BJ (cell line): ENCODE data around the gene COG5. TPM values are rescaled to one million over a fixed set of nuclear protein-coding genes. Genes with fewer than 3 reads are reported as not detected.

Source experiments
- CTCF ChIA-PET: fragments of 350-600 bp; formaldehyde crosslinking; extraction: SDS; loops from one replicate; lab custom pipeline; 2021; ENCODE audit warnings: antibody characterized with exemption, inconsistent platforms; lab: Yijun Ruan, JAX
- POLR2A ChIA-PET: fragments of 300-600 bp; sonication (Branson Sonifier 250); formaldehyde crosslinking; extraction: SDS; loops from one replicate; lab custom pipeline; 2021; ENCODE audit warnings: antibody characterized with exemption; lab: Charles Lee
- DNase-seq: peaks from one replicate; pipeline ENCODE4 v3.0.0-alpha.2; 2011; ENCODE audit warnings: low read depth
- H3K27me3 ChIP-seq: 2 replicates; pipeline ENCODE4 v1.6.0; 2011; ENCODE audit warnings: low read length; ENCODE audit not compliant: control insufficient read depth, insufficient read depth
- H3K36me3 ChIP-seq: 2 replicates; pipeline ENCODE4 v1.5.1; 2011; ENCODE audit warnings: low read length; ENCODE audit not compliant: control insufficient read depth, insufficient read depth
- H3K4me3 ChIP-seq: 2 replicates; pipeline ENCODE4 v1.5.1; 2011; ENCODE audit warnings: low read depth, mild to moderate bottlenecking, control low read depth, low read length
- CTCF ChIP-seq: IDR thresholded peaks from 2 replicates; pipeline ENCODE4 v1.5.1; 2011; ENCODE audit warnings: low read depth, mild to moderate bottlenecking, control low read depth, inconsistent platforms, low read length, moderate library complexity; ENCODE audit not compliant: insufficient read depth
- polyA plus RNA-seq: library from polyadenylated mRNA; depleted of rRNA; stranded (reverse); fragments of >200 nt; gene quantifications from 2 replicates; pipeline ENCODE4 v1.2.3, GENCODE V29; 2011

Gene COG5
- polyA plus RNA-seq, 1 experiment: 20.5 TPM

GRCh38 chr7:107170051-107170915 is 393.4 kb downstream of the COG5 start:
- Histone ChIP-seq H3K27me3 (no peaks in the 10 kb centered on the region), H3K4me3 (peak overlapping the region; percentile 100), H3K36me3 (no peaks in the 10 kb centered on the region; the same call in 1 of the 2 replicates)
- CTCF ChIA-PET: interaction anchor here (3.1 kb wide), 1 partner anchor 22 kb away, joined by 22 read pairs; no protein-coding TSS in a partner anchor
- POLR2A ChIA-PET: interaction anchor here (0.5 to 0.7 kb wide), 2 partner anchors 510 to 627 kb away, joined by 3 to 7 read pairs; no protein-coding TSS in a partner anchor
- TF ChIP-seq CTCF: peak; percentile 1; the same call in 1 of the 2 replicates
- DNase-seq: no peak

GRCh38 chr7:107169120-107170050 is 394.3 kb downstream of the COG5 start:
- Histone ChIP-seq H3K36me3 (no peaks in the 10 kb centered on the region; the same call in 1 of the 2 replicates), H3K27me3 (no peaks in the 10 kb centered on the region), H3K4me3 (peak overlapping the region; percentile 100)
- POLR2A ChIA-PET: interaction anchor here (0.5 to 1.0 kb wide), 5 partner anchors 218 to 626 kb away, joined by 3 to 7 read pairs (median 4); partner anchors contain the start of genes COG5 and DUS4L
- peak; percentile 7; the same call in 1 of the 2 replicates for TF ChIP-seq CTCF
- CTCF ChIA-PET: interaction anchor here (3.1 to 3.2 kb wide), 2 partner anchors 17 to 21 kb away, joined by 11 to 22 read pairs; no protein-coding TSS in a partner anchor
- DNase-seq: peak; percentile 80

- TF ChIP-seq CTCF: no peak
- DNase-seq: peak; percentile 100
- H3K4me3 ChIP-seq: peak within 1 kb of the TSS; percentile 100
- CTCF ChIA-PET: interaction anchor here (0.6 to 3.2 kb wide), 14 partner anchors 12 to 992 kb away, joined by 3 to 22 read pairs (median 4); no protein-coding TSS in a partner anchor
- POLR2A ChIA-PET: interaction anchor here (0.8 to 1.0 kb wide), 3 partner anchors 219 to 395 kb away, joined by 4 to 6 read pairs (median 4); partner anchors contain the start of genes COG5 and DUS4L
- H3K27me3 ChIP-seq: no peaks in the 10 kb centered on the region
- no peaks in the 10 kb centered on the region; the same call in 1 of the 2 replicates for H3K36me3 ChIP-seq
These were observed 395.2 kb downstream of the COG5 start, which contains the start of gene HBP1 for GRCh38 chr7:107168233-107169119. Gene HBP1 (plus strand): TSS chr7:107169003. CDS start chr7:107179894, 10,891 bp downstream.

- POLR2A ChIA-PET: no interaction called here
- no peaks in the 10 kb centered on the region for H3K27me3 ChIP-seq
- peak; percentile 44 for DNase-seq
- CTCF ChIA-PET: interaction anchor here (0.6 to 3.2 kb wide), 17 partner anchors 11 to 991 kb away, joined by 3 to 22 read pairs (median 3); no protein-coding TSS in a partner anchor
- peak overlapping the region; percentile 42 for H3K4me3 ChIP-seq
- peak; percentile 52 for TF ChIP-seq CTCF
- H3K36me3 ChIP-seq: no peaks in the 10 kb centered on the region; the same call in 1 of the 2 replicates
These were observed 396.1 kb downstream of the COG5 start for GRCh38 chr7:107167483-107168232.
